HUES48 (cell line): Measurements from ENCODE around the gene TRIM32.
"Not testable (repeated sequence)": the region's sequence is repeated elsewhere in the genome, so short reads cannot be mapped to it uniquely, and the experiment has no call there.

Experiments used
- H3K27ac ChIP-seq: one replicate; pipeline ENCODE4 v1.7.0; 2013; ENCODE audit warnings: low read depth, low read length, inconsistent platforms
- H3K27me3 ChIP-seq: 2 replicates; pipeline ENCODE4 v1.6.1; 2013; ENCODE audit warnings: mild to moderate bottlenecking, low read length; ENCODE audit not compliant: control insufficient read depth, insufficient read depth
- H3K36me3 ChIP-seq: 2 replicates; pipeline ENCODE4 v1.6.1; 2013; ENCODE audit warnings: low read length; ENCODE audit not compliant: control insufficient read depth, insufficient read depth
- H3K4me1 ChIP-seq: 2 replicates; pipeline ENCODE4 v1.6.1; 2013; ENCODE audit warnings: mild to moderate bottlenecking, low read length; ENCODE audit not compliant: control insufficient read depth, insufficient read depth
- H3K4me3 ChIP-seq: 2 replicates; pipeline ENCODE4 v1.5.1; 2013; ENCODE audit warnings: mild to moderate bottlenecking, low read depth, low read length
- H3K9ac ChIP-seq: 2 replicates; pipeline ENCODE4 v1.6.1; 2013; ENCODE audit warnings: mild to moderate bottlenecking, low read depth, low read length, moderate library complexity
- H3K9me3 ChIP-seq: 2 replicates; pipeline ENCODE4 v1.6.1; 2013; ENCODE audit warnings: low read length; ENCODE audit not compliant: control insufficient read depth, insufficient read depth

Gene TRIM32

DNA sequence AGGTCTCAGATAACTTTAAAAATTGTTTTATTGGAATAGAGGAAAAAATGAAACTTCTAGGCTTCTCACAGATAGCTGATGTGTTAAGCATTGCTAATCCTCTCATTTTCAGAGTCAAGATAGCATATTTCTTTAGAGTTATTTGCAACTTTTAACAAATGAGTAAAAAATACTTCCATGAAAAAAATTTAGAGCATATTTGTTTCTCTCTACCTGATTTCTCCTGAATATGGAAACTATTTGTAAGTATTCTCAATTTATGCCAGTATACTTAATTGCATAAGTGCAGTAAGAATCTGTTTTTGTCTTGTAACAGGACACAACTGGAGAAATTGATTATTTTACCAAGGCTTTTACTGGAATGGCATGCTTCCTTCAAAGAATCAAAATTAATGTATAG, 3.6 kb upstream of the TRIM32 start:
- no peak overlapping the region for H3K9ac ChIP-seq
- H3K4me1 ChIP-seq = peaks cover 10% of the 10 kb centered on the region
- peaks cover 11% of the 10 kb centered on the region; the same call in 1 of the 2 replicates for H3K9me3 ChIP-seq
- H3K27ac ChIP-seq = no peak overlapping the region
- no peaks in the 10 kb centered on the region; the same call in 1 of the 2 replicates for H3K36me3 ChIP-seq
- H3K4me3 ChIP-seq = no peak overlapping the region
- no peaks in the 10 kb centered on the region for H3K27me3 ChIP-seq

DNA sequence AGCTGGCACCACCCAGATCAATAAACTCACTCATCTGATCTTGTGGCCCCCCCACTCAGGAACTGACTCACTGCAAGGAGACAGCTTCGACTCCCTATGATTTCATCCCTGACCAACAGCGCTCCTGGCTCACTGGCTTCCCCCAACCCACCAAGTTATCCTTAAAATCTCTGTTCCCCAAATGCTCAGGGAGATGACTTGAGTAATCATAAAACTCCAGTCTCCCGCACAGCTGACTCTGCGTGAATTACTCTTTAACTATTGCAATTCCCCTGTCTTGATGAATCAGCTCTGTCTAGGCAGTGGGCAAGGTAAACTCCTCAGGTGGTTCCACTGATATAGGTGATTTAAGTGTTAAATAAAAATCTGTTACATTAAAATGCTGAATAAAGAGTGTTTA, 1.9 kb upstream of the TRIM32 start:
- Histone ChIP-seq H3K36me3 (no peaks in the 10 kb centered on the region; the same call in 1 of the 2 replicates), H3K4me1 (peaks cover 14% of the 10 kb centered on the region), H3K9ac (no peak overlapping the region), H3K9me3 (peaks cover 11% of the 10 kb centered on the region; the same call in 1 of the 2 replicates), H3K27ac (no peak overlapping the region), H3K4me3 (no peak overlapping the region), H3K27me3 (no peaks in the 10 kb centered on the region)

DNA sequence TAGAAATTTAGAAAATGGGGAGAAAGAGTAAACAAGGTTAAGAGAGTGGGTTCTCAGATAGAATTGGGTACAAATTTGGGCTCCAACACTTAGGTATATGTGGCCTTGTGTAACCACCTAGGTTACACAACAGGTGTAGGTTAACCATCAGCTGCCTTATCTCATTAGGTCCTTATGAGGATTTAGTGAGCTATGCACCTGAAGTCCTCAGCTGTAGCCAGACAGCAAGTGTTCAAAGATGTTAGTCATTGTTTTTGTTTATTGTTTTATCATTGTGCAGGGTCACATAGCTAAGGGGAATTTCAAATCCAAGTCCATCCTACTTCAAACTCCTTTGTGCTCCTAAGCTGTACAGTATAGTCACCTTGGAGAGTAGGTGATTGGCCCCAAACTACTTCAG, 970 bp upstream of the TRIM32 start:
- Histone ChIP-seq H3K4me1 (peaks cover 14% of the 10 kb centered on the region), H3K9ac (no peak overlapping the region), H3K9me3 (peaks cover 11% of the 10 kb centered on the region; the same call in 1 of the 2 replicates), H3K4me3 (peak overlapping the region; percentile 77; the same call in 1 of the 2 replicates), H3K27ac (no peak overlapping the region), H3K36me3 (no peaks in the 10 kb centered on the region; the same call in 1 of the 2 replicates), H3K27me3 (no peaks in the 10 kb centered on the region)

DNA sequence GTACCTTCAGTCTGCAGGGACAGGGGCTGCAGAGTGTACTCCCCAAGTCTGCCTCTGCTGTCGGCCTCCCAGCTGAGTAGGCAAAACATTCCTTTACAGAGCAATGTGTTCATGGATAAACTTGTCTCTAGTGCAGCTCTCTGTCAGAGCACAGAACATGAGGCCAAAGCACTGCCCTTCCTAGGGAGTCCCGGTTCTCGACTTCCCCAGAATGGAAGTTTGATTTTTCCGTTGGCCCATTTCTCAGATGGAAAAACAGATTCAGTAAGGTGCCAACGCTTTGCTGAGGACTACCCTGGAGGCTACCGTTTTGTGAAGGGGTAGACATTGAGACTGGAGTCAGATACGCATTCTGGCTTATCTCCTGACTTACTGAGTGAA, 422 bp upstream of the TRIM32 start:
- Histone ChIP-seq H3K9me3 (peaks cover 11% of the 10 kb centered on the region; the same call in 1 of the 2 replicates), H3K4me3 (peak overlapping the region; percentile 77), H3K27me3 (no peaks in the 10 kb centered on the region), H3K4me1 (peaks cover 14% of the 10 kb centered on the region), H3K9ac (peak overlapping the region; percentile 56), H3K27ac (no peak overlapping the region), H3K36me3 (no peaks in the 10 kb centered on the region; the same call in 1 of the 2 replicates)

DNA sequence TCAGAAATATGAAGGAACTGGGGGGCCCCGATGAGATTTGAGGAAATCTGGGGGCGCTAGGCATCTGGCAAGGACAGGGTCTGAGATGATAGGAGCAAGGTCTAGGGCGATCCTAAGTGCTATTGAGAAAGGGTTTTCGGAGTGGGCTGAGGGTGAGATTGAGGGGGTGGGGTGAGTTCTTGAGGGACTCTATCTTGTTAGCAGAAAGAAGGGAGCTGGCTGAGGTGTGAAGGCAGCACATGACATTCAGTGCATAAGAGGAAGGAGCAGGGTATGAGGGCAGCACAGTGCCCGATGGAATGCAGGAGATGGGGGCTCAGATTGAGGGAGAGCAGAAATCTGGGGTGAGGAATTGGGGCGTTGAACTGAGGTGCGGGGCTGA, 640 bp downstream of the TRIM32 start:
- Histone ChIP-seq H3K4me3 (peak overlapping the region; percentile 77), H3K9me3 (peaks cover 11% of the 10 kb centered on the region; the same call in 1 of the 2 replicates), H3K9ac (peak overlapping the region; percentile 52), H3K27ac (no peak overlapping the region), H3K27me3 (no peaks in the 10 kb centered on the region), H3K36me3 (no peaks in the 10 kb centered on the region; the same call in 1 of the 2 replicates), H3K4me1 (peaks cover 14% of the 10 kb centered on the region)

DNA sequence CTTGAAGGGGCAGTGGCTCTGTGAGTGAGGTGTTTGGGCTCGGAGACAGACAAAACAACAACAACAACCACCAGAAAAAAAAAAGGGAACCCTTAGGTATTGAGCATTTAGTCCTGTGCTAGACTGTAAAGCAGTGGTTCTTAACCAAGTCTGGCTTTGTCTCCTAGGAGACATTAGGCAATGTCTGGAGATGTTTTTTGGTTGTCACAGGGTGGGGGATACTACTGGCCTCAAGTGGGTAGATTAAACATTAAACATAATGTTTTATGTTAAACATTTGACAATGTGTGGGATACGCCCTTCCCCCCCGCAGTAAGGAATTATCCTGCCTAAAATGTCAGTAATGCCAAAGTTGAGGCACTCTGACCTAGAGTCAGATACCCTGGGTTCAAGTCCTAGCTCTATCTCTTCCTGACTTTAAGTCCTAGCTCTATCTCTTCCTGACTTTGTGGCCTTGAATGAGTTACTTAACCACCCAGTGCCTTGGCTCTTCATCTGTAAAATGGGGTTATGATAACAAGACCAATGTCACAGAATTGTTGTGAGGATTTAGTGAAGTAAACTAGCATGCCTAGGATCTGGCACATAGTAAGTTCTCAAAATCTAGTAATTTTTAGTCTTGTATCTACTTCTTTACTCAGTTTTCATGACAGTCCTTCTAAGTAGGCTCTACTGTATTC, 1.8 kb downstream of the TRIM32 start:
- Histone ChIP-seq H3K4me1 (peaks cover 14% of the 10 kb centered on the region), H3K9ac (no peak overlapping the region), H3K36me3 (no peaks in the 10 kb centered on the region; the same call in 1 of the 2 replicates), H3K27me3 (no peaks in the 10 kb centered on the region), H3K4me3 (no peak overlapping the region), H3K27ac (no peak overlapping the region), H3K9me3 (peaks cover 2% of the 10 kb centered on the region; the same call in 1 of the 2 replicates)

DNA sequence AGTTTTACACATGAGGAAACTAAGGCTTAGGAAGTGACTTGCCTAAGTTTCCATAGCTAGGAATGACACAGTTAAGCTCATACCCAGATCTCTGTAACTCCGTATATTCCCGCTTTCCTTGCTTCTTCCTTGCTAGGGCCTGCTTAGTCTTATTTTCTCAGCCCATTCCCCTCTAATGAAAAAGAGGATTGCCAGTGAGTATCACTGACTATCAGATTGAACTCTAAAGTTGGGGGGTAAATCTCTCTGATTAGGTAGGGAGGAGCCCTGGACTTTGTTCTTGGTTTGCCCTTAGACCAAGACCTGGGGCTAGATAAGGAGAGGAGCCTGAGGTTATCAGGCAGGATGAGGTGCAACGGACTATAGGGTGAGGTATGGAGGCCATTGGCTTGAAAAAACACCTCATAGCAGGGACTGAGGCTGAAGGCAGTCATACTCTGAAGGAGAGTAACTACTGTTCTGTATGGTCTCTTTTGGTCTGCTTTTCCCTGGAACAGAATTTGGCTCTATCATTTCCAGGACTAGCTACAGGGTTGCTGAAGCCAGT, 2.5 kb downstream of the TRIM32 start:
- Histone ChIP-seq H3K4me3 (no peak overlapping the region), H3K27ac (no peak overlapping the region), H3K4me1 (peaks cover 14% of the 10 kb centered on the region), H3K36me3 (no peaks in the 10 kb centered on the region; the same call in 1 of the 2 replicates), H3K27me3 (no peaks in the 10 kb centered on the region), H3K9ac (no peak overlapping the region), H3K9me3 (no peaks in the 10 kb centered on the region)

DNA sequence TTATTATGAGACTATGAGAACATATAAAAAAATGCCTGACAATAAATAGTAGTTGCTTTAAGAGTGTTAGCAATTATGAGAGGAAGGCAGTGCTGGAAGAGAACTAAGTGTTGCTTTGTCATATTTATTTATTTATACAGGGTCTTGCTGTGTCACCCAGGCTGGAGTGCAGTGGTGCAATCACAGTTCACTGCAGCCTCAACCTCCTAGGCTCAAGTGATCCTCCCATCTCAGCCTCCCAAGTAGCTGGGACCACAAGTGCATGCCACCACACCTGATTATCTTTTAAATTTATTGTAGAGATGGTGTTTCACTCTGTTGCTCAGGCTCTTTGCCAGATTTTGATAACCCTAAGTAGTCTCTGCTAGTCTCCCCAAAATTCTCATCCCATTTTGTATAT, 3.7 kb downstream of the TRIM32 start:
- H3K36me3 ChIP-seq, H3K27me3 ChIP-seq, H3K9me3 ChIP-seq, H3K9ac ChIP-seq, H3K27ac ChIP-seq, H3K4me3 ChIP-seq: not testable (repeated sequence)
- H3K4me1 ChIP-seq = peaks cover 14% of the 10 kb centered on the region

DNA sequence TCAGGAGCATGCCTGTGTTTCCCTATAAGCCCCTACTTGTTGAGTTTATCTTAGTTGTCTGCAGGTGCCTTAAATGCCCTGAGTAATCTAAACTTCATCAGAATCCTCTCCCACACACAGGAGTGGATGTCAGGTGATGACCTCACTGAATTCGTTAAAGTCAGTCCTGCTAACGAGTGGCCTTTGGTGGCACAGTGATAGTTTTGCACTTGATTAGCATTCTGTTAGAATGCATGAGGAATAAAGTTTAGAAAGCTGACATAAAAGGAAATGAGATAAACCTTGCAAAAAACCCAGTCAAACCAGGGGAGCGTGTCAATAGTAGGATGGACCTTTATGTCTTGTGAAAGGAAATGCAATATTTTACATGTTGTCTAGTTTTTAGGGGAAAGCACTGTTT, 4.5 kb downstream of the TRIM32 start:
- H3K4me1 ChIP-seq = peaks cover 14% of the 10 kb centered on the region
- H3K9ac ChIP-seq = no peak overlapping the region
- H3K27me3 ChIP-seq = no peaks in the 10 kb centered on the region
- H3K36me3 ChIP-seq = no peaks in the 10 kb centered on the region
- no peaks in the 10 kb centered on the region for H3K9me3 ChIP-seq
- no peak overlapping the region for H3K27ac ChIP-seq
- H3K4me3 ChIP-seq = no peak overlapping the region

DNA sequence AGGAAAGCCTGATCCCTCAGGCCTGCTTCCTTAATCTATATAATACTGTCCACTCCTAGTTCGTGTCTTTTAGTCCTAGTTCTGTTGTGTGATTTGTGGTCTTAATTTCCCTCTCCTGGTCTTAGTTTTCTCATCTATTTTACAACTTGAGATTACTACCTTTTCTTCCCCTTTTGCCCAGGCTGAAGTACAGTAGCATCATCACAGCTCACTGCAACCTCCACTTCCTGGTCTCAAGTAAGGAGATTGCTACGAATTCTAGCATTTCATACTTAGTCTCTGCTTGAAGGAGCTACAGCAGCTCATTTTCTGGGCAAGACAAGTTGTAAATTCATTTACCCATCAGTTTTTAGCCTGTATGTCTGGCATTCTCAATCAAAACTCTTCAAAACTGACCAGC, 5.5 kb downstream of the TRIM32 start:
- H3K9me3 ChIP-seq = no peaks in the 10 kb centered on the region
- peaks cover 14% of the 10 kb centered on the region for H3K4me1 ChIP-seq
- no peak overlapping the region for H3K4me3 ChIP-seq
- H3K27me3 ChIP-seq = no peaks in the 10 kb centered on the region
- H3K36me3 ChIP-seq = peaks cover 7% of the 10 kb centered on the region
- no peak overlapping the region for H3K27ac ChIP-seq
- H3K9ac ChIP-seq = no peak overlapping the region

DNA sequence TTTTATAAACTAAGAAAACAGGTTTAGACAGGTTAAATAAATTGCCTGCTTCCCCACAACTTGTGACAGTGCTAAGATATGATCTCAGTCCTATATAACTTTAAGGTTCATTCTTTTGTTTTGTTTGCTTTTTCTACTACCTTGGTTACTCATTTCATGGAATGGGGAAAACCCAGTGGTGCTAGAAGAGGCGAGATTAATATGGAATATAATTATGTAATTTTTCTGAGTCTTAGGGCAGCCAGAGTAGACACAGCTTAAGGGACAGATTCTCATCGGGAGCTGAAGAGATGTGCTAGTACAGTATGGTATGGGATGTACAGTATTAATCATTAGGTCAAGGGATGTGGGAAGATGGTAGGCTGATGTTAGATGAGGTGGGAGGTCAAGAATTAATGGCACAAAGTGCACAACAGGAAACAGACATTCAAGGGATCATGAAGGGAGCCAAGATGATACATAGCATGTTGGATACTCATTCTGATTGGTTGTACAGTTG, 6.2 kb downstream of the TRIM32 start:
- Histone ChIP-seq H3K27me3 (no peaks in the 10 kb centered on the region), H3K4me1 (peaks cover 7% of the 10 kb centered on the region), H3K27ac (no peak overlapping the region), H3K9ac (no peak overlapping the region), H3K4me3 (no peak overlapping the region), H3K9me3 (no peaks in the 10 kb centered on the region), H3K36me3 (peaks cover 14% of the 10 kb centered on the region)
